Measurements from ENCODE around the gene TP53I13. TPM values are rescaled to one million over a fixed set of nuclear protein-coding genes. Genes with fewer than 3 reads are reported as not detected.
A peak's percentile ranks its signal among the peaks of the same experiment; 100 is the strongest.

The TP53I13 gene
- total and polyA plus RNA-seq, 2 of the 13 experiments (the other 11 are each of a cell fraction or from before 2014, with no cell fraction given), result 16.9 to 25.7 TPM

GRCh38 chr17:29579866-29580771 lies 11.6 kb downstream of the TP53I13 start (continued):
- TF ChIP-seq FOXP4 (CRISPR knock-in tag; IDR thresholded peaks at IDR 0.05) (no peak), STAG1 (CRISPR knock-in tag; IDR thresholded peaks at IDR 0.05) (peak; percentile 84), HOXA9 (CRISPR knock-in tag; IDR thresholded peaks at IDR 0.05; ENCODE audit: borderline replicate concordance) (no peak), FLYWCH1 (CRISPR knock-in tag; IDR thresholded peaks at IDR 0.05) (no peak), ZNF382 (CRISPR knock-in tag; IDR thresholded peaks at IDR 0.05; ENCODE audit: borderline replicate concordance) (no peak), ATF5 (CRISPR knock-in tag; IDR thresholded peaks at IDR 0.05; ENCODE audit: low read depth) (no peak), PBX2 (CRISPR knock-in tag; IDR thresholded peaks at IDR 0.05) (peak; percentile 65), SKIL (CRISPR knock-in tag; IDR thresholded peaks at IDR 0.05; ENCODE audit: borderline replicate concordance) (no peak), IRF1 (CRISPR knock-in tag; IDR thresholded peaks at IDR 0.05; ENCODE audit: low read depth) (no peak), MAZ (IDR thresholded peaks at IDR 0.05; ENCODE audit: borderline replicate concordance, low read depth, low read length) (peak; percentile 27; the same call in 1 of the 2 replicates), MAZ (CRISPR knock-in tag; IDR thresholded peaks at IDR 0.05; ENCODE audit: low read depth) (0 out of 2 replicates have a peak, but pooled peaks have one; percentile 28), ZNF704 (CRISPR knock-in tag; IDR thresholded peaks at IDR 0.05; ENCODE audit: borderline replicate concordance) (no peak)

Data from HepG2 (cell line).